ENCODE data around the gene GRAP. TPM values are rescaled to one million over a fixed set of nuclear protein-coding genes. Genes with fewer than 3 reads are reported as not detected.

The GRAP gene
- total and polyA plus RNA-seq, 2 donors (not counting 3 experiments of a cell fraction or from before 2014, with no cell fraction given): 32.1 to 43.6 TPM

DNA sequence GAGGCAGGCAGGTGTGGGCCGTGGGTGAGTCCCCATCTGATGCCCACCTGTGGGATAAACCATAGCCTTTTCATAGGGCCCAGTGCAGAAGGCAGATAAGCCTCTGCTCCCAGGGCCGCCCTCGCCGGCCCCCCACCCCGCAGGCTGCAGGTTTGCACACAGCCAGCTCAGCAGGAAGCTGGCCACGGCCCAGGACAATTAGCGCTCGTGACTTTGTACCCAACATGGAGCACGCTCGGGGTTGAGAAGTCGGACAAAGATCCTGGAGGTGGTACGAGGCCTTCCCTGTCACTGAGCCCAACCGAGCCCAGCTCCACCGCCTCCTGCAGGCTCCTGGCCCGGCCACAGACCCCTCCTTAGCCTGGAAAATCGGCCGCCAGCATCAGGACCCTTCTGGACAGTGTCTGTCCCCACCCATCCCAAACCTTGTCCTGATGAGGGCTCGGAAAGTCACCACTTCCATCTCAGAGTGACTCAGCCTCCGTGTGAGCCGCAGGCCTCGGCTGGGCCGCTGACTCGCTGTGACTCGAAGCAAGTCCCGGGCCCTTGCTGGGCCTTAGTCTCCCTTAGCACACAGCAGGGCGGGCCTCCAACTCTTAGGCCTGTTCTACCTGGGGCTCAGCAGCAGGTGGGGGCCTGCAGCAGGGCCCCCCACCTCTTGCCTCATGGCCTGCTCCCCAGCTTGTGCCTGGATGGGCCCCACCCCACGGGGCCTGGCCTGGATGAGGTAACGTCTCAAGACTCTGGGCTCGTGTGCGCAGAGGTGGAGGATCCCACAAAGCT is 64.9 kb downstream of the GRAP start:
- no peak overlapping the region for H3K4me3 ChIP-seq (replicated peaks in 1 of 3; ENCODE audit: insufficient read depth in 1 of 3, low read depth in 1 of 3, low read length in 3 of 3)
- H3K9me3 ChIP-seq (replicated peaks; ENCODE audit: control insufficient read depth, insufficient read depth, low read length): no peaks in the 10 kb centered on the region
- dilution Hi-C loops (cut with MboI; ENCODE audit: extremely low pct_ligation_motif_present, low sequenced_read_pairs): no loop called here
- intact Hi-C loops (cut with micrococcal nuclease): no loop called here
- peak; percentile 71 for FAIRE-seq
- CTCF ChIA-PET: interaction anchor here (0.9 to 2.0 kb wide), 3 partner anchors 9 to 21 kb away, joined by 4 to 11 read pairs (median 4); no protein-coding TSS in a partner anchor
- no TSS peak for BruUV-seq (replicated peaks)
- DNase-seq (ENCODE audit: low read depth, low spot score): peak; percentile 46
- H3K27ac ChIP-seq (ENCODE audit: insufficient read depth, low read depth, low read length): peak overlapping the region; percentile 54
- TF ChIP-seq GATA2 (IDR thresholded peaks at IDR 0.05; ENCODE audit: insufficient read depth, insufficient read length, low read depth, low read length): no peak
- TF ChIP-seq FOS (IDR thresholded peaks at IDR 0.05; ENCODE audit: borderline replicate concordance, insufficient read depth, low read length): peak; percentile 92
- H3K27me3 ChIP-seq (ENCODE audit: control insufficient read depth in 2 of 2, insufficient read depth in 2 of 2, low read length in 2 of 2): no peaks in the 10 kb centered on the region
- peak overlapping the region; percentile 39 for H3K9ac ChIP-seq (replicated peaks; ENCODE audit: extremely low read depth, insufficient read depth, low read length)
- POLR2A ChIA-PET: no interaction called here
- no peaks in the 10 kb centered on the region for H3K79me2 ChIP-seq (ENCODE audit: control insufficient read depth, insufficient read depth, low read length)
- H4K20me1 ChIP-seq (replicated peaks; ENCODE audit: control insufficient read depth, extremely low read depth, insufficient read depth, low read length): no peaks in the 10 kb centered on the region
- no peak overlapping the region for H3K4me2 ChIP-seq (ENCODE audit: insufficient read depth, low read length)
- peaks cover 8% of the 10 kb centered on the region for H3K4me1 ChIP-seq (ENCODE audit: control insufficient read depth, extremely low read depth, insufficient read depth, low read length)
- H3K36me3 ChIP-seq (ENCODE audit: control insufficient read depth in 2 of 2, extremely low read depth in 1 of 2, insufficient read depth in 2 of 2, low read length in 2 of 2): peaks cover 0 to 9% of the 10 kb centered on the region in 2 experiments
- no peaks in the 10 kb centered on the region for H3K9me1 ChIP-seq (replicated peaks; ENCODE audit: control insufficient read depth, extremely low read depth, insufficient read depth, low read length)
- peak overlapping the region; percentile 67 for H2AFZ ChIP-seq (ENCODE audit: low read depth, low read length)

DNA sequence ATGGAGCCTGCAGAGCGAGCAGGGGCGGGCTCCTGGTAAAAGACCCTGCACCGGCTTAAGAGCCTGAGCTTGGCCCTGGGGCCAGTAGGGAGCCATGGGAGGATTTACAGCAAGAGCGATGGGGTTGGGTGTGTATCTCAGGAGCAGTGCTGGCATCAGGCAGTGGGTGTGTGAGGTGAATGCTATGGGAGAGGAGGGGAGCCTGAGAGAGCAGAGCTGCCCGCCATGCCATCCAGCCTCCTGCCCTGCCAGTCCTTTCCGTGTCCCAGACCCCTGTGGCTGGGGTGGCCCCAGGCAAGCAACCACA is 65.5 kb downstream of the GRAP start:
- ChIA-PET CTCF (interaction anchor here (0.9 to 2.0 kb wide), 3 partner anchors 9 to 20 kb away, joined by 4 to 11 read pairs (median 4); no protein-coding TSS in a partner anchor), POLR2A (no interaction called here)
- Histone ChIP-seq H3K27ac (ENCODE audit: insufficient read depth, low read depth, low read length) (no peak overlapping the region), H3K9me3 (replicated peaks; ENCODE audit: control insufficient read depth, insufficient read depth, low read length) (no peaks in the 10 kb centered on the region), H3K79me2 (ENCODE audit: control insufficient read depth, insufficient read depth, low read length) (no peaks in the 10 kb centered on the region), H2AFZ (ENCODE audit: low read depth, low read length) (no peak overlapping the region), H4K20me1 (replicated peaks; ENCODE audit: control insufficient read depth, extremely low read depth, insufficient read depth, low read length) (no peaks in the 10 kb centered on the region), H3K4me1 (ENCODE audit: control insufficient read depth, extremely low read depth, insufficient read depth, low read length) (peaks cover 8% of the 10 kb centered on the region), H3K27me3 (ENCODE audit: control insufficient read depth in 2 of 2, insufficient read depth in 2 of 2, low read length in 2 of 2) (no peaks in the 10 kb centered on the region), H3K4me2 (ENCODE audit: insufficient read depth, low read length) (no peak overlapping the region), H3K9me1 (replicated peaks; ENCODE audit: control insufficient read depth, extremely low read depth, insufficient read depth, low read length) (no peaks in the 10 kb centered on the region), H3K9ac (replicated peaks; ENCODE audit: extremely low read depth, insufficient read depth, low read length) (no peak overlapping the region), H3K4me3 (replicated peaks in 1 of 3; ENCODE audit: insufficient read depth in 1 of 3, low read depth in 1 of 3, low read length in 3 of 3) (no peak overlapping the region), H3K36me3 (ENCODE audit: control insufficient read depth in 2 of 2, extremely low read depth in 1 of 2, insufficient read depth in 2 of 2, low read length in 2 of 2) (peaks cover 0 to 12% of the 10 kb centered on the region in 2 experiments)
- FAIRE-seq (no peak), DNase-seq (ENCODE audit: low read depth, low spot score) (no peak)
- dilution Hi-C loops (cut with MboI; ENCODE audit: extremely low pct_ligation_motif_present, low sequenced_read_pairs) (no loop called here), intact Hi-C loops (cut with micrococcal nuclease) (no loop called here)
- TF ChIP-seq POLR2A (IDR thresholded peaks at IDR 0.05; ENCODE audit: low read depth, low read length): no peak
- TF ChIP-seq, protein P1, sequence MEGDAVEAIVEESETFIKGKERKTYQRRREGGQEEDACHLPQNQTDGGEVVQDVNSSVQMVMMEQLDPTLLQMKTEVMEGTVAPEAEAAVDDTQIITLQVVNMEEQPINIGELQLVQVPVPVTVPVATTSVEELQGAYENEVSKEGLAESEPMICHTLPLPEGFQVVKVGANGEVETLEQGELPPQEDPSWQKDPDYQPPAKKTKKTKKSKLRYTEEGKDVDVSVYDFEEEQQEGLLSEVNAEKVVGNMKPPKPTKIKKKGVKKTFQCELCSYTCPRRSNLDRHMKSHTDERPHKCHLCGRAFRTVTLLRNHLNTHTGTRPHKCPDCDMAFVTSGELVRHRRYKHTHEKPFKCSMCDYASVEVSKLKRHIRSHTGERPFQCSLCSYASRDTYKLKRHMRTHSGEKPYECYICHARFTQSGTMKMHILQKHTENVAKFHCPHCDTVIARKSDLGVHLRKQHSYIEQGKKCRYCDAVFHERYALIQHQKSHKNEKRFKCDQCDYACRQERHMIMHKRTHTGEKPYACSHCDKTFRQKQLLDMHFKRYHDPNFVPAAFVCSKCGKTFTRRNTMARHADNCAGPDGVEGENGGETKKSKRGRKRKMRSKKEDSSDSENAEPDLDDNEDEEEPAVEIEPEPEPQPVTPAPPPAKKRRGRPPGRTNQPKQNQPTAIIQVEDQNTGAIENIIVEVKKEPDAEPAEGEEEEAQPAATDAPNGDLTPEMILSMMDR (IDR thresholded peaks at IDR 0.05; ENCODE audit: extremely low read depth in 1 of 2, insufficient read depth in 1 of 2, low read depth in 1 of 2, low read length in 2 of 2): no peak
- no peak for TF ChIP-seq FOS (IDR thresholded peaks at IDR 0.05; ENCODE audit: borderline replicate concordance, insufficient read depth, low read length)
- TF ChIP-seq EZH2 (IDR thresholded peaks at IDR 0.05; ENCODE audit: borderline replicate concordance, low read depth, low read length, severe bottlenecking): no peak
- TF ChIP-seq JUN (IDR thresholded peaks at IDR 0.05; ENCODE audit: borderline replicate concordance, insufficient read depth, insufficient read length, low read depth): no peak
- no peak for TF ChIP-seq GATA2 (IDR thresholded peaks at IDR 0.05; ENCODE audit: insufficient read depth, insufficient read length, low read depth, low read length)
- no peak for TF ChIP-seq POLR2AphosphoS5 (IDR thresholded peaks at IDR 0.05; ENCODE audit: insufficient read depth, low read depth, low read length)
- TF ChIP-seq MYC (IDR thresholded peaks at IDR 0.05; ENCODE audit: low read depth, low read length): no peak
- TF ChIP-seq, protein P2, sequence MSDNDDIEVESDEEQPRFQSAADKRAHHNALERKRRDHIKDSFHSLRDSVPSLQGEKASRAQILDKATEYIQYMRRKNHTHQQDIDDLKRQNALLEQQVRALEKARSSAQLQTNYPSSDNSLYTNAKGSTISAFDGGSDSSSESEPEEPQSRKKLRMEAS (IDR thresholded peaks at IDR 0.05; ENCODE audit: insufficient read depth, insufficient read length): no peak
- no TSS peak for BruUV-seq (replicated peaks)
